ENCODE measurements around the gene ERC1. TPM values are rescaled to one million over a fixed set of nuclear protein-coding genes. Genes with fewer than 3 reads are reported as not detected.
"Not testable (repeated sequence)": the region's sequence is repeated elsewhere in the genome, so short reads cannot be mapped to it uniquely, and the experiment has no call there.

The ERC1 gene
- total RNA-seq, 4 donors from 2014 or later: 28.9 to 106 (median 43.6) TPM

GRCh38 chr12:1138691-1139090 is 147.7 kb downstream of the ERC1 start:
- Histone ChIP-seq H3K4me1 (no peaks in the 10 kb centered on the region), H3K9me3 (no peaks in the 10 kb centered on the region), H3K4me3 (no peak overlapping the region), H3K36me3 (no peaks in the 10 kb centered on the region), H3K27me3 (no peaks in the 10 kb centered on the region), H3K27ac (no peak overlapping the region)
- TF ChIP-seq CTCF (IDR thresholded peaks at IDR 0.05) (no peak), POLR2A (IDR thresholded peaks at IDR 0.05) (no peak)
- intact Hi-C loops (cut with DNase I; ENCODE audit: low total_unique reads): no loop called here
- no peak for DNase-seq

GRCh38 chr12:1146758-1147157 is 155.7 kb downstream of the ERC1 start:
- H3K36me3 ChIP-seq; H3K27ac ChIP-seq; intact Hi-C loops (cut with DNase I; ENCODE audit: low total_unique reads); DNase-seq; H3K4me1 ChIP-seq; H3K4me3 ChIP-seq; H3K9me3 ChIP-seq; H3K27me3 ChIP-seq: not testable (repeated sequence)

- Histone ChIP-seq H3K9me3 (peaks cover 0 to 6% of the 10 kb centered on the region in 2 donors), H3K27ac (no peak overlapping the region), H3K27me3 (no peaks in the 10 kb centered on the region), H3K4me1 (no peaks in the 10 kb centered on the region), H3K36me3 (no peaks in the 10 kb centered on the region), H3K4me3 (no peak overlapping the region)
- no peak for DNase-seq
- intact Hi-C loops (cut with DNase I; ENCODE audit: low total_unique reads): no loop called here
- TF ChIP-seq POLR2A (IDR thresholded peaks at IDR 0.05) (no peak), CTCF (IDR thresholded peaks at IDR 0.05) (no peak)
Observed at GRCh38 chr12:1147821-1148220, 156.8 kb downstream of the ERC1 start.

- Histone ChIP-seq H3K9me3 (no peaks in the 10 kb centered on the region), H3K4me3 (no peak overlapping the region), H3K27me3 (no peaks in the 10 kb centered on the region), H3K36me3 (no peaks in the 10 kb centered on the region), H3K27ac (no peak overlapping the region), H3K4me1 (no peaks in the 10 kb centered on the region)
- no peak for DNase-seq
- TF ChIP-seq CTCF (IDR thresholded peaks at IDR 0.05) (no peak), POLR2A (IDR thresholded peaks at IDR 0.05) (no peak)
- intact Hi-C loops (cut with DNase I; ENCODE audit: low total_unique reads): no loop called here
Observed at GRCh38 chr12:1157046-1157445, 166.0 kb downstream of the ERC1 start.

GRCh38 chr12:1161197-1161596 is 170.2 kb downstream of the ERC1 start:
- Histone ChIP-seq H3K9me3 (no peaks in the 10 kb centered on the region), H3K4me3 (no peak overlapping the region), H3K27ac (no peak overlapping the region), H3K27me3 (no peaks in the 10 kb centered on the region), H3K36me3 (no peaks in the 10 kb centered on the region), H3K4me1 (no peaks in the 10 kb centered on the region)
- intact Hi-C loops (cut with DNase I; ENCODE audit: low total_unique reads): no loop called here
- TF ChIP-seq POLR2A (IDR thresholded peaks at IDR 0.05) (no peak), CTCF (IDR thresholded peaks at IDR 0.05) (no peak)
- no peak for DNase-seq

GRCh38 chr12:1162081-1162760 is 171.2 kb downstream of the ERC1 start:
- intact Hi-C loops (cut with DNase I; ENCODE audit: low total_unique reads): no loop called here
- Histone ChIP-seq H3K27ac (no peak overlapping the region), H3K36me3 (no peaks in the 10 kb centered on the region), H3K4me1 (no peaks in the 10 kb centered on the region), H3K4me3 (no peak overlapping the region), H3K27me3 (no peaks in the 10 kb centered on the region), H3K9me3 (no peaks in the 10 kb centered on the region)
- DNase-seq: no peak
- TF ChIP-seq POLR2A (IDR thresholded peaks at IDR 0.05) (no peak), CTCF (IDR thresholded peaks at IDR 0.05) (no peak)

Data from uterus (tissue), 4 donors.